GM12892 (cell line): Measurements from ENCODE around the gene CAMK2D.
"Not testable (repeated sequence)": the region's sequence is repeated elsewhere in the genome, so short reads cannot be mapped to it uniquely, and the experiment has no call there.

ENCODE experiments used
- DNase-seq: peaks from one replicate; pipeline ENCODE4 v3.0.0; 2011; ENCODE audit not compliant: insufficient read length
- FAIRE-seq: peaks from 2 replicates; lab custom pipeline; 2011; peaks lifted over from hg19 to GRCh38; lab: Jason Lieb, UNC
- POLR2A ChIP-seq: IDR thresholded peaks from 2 replicates; pipeline ENCODE4 v1.6.1; 2011; ENCODE audit warnings: low read depth, low read length, control low read depth
- POLR2AphosphoS5 ChIP-seq: IDR thresholded peaks from 2 replicates; pipeline ENCODE4 v1.6.1; 2011; ENCODE audit warnings: low read depth, low read length, control low read depth
- TAF1 ChIP-seq: IDR thresholded peaks from 2 replicates; pipeline ENCODE4 v1.6.1; 2011; ENCODE audit warnings: low read depth, mild to moderate bottlenecking, control low read depth, low read length, borderline replicate concordance

CAMK2D gene

GRCh38 chr4:113776679-113777078 lies 15.1 kb upstream of the CAMK2D start:
- TF ChIP-seq TAF1 (no peak), POLR2A (no peak), POLR2AphosphoS5 (no peak)
- no peak for DNase-seq
- no peak for FAIRE-seq

- FAIRE-seq = no peak
- no peak for DNase-seq
- TF ChIP-seq POLR2AphosphoS5 (no peak), POLR2A (no peak), TAF1 (no peak)
Observed at GRCh38 chr4:113776016-113776415, 14.5 kb upstream of the CAMK2D start.

- no peak for DNase-seq
- no peak for FAIRE-seq
- TF ChIP-seq POLR2A (no peak), TAF1 (no peak), POLR2AphosphoS5 (no peak)
Observed at GRCh38 chr4:113773756-113774155, 12.2 kb upstream of the CAMK2D start.

- FAIRE-seq (no peak), DNase-seq (no peak)
- no peak for TF ChIP-seq POLR2A
- no peak for TF ChIP-seq POLR2AphosphoS5
- TF ChIP-seq TAF1 = no peak
Observed at GRCh38 chr4:113773014-113773413, 11.5 kb upstream of the CAMK2D start.

- TF ChIP-seq POLR2A (no peak), TAF1 (no peak), POLR2AphosphoS5 (no peak)
- DNase-seq (no peak), FAIRE-seq (no peak)
Observed at GRCh38 chr4:113772319-113772718, 10.8 kb upstream of the CAMK2D start.

GRCh38 chr4:113769744-113770143 lies 8.2 kb upstream of the CAMK2D start:
- DNase-seq = no peak
- TF ChIP-seq POLR2AphosphoS5 = no peak
- FAIRE-seq = no peak

- DNase-seq (no peak), FAIRE-seq (no peak)
- no peak for TF ChIP-seq POLR2AphosphoS5
- TF ChIP-seq TAF1 = no peak
- no peak for TF ChIP-seq POLR2A
Observed at GRCh38 chr4:113768952-113769351, 7.4 kb upstream of the CAMK2D start.

GRCh38 chr4:113766882-113767281 lies 5.3 kb upstream of the CAMK2D start:
- DNase-seq (no peak), FAIRE-seq (no peak)
- no peak for TF ChIP-seq TAF1
- no peak for TF ChIP-seq POLR2A
- no peak for TF ChIP-seq POLR2AphosphoS5

GRCh38 chr4:113764720-113765264 lies 3.3 kb upstream of the CAMK2D start:
- no peak for DNase-seq
- FAIRE-seq = no peak
- TF ChIP-seq POLR2A (no peak), POLR2AphosphoS5 (no peak), TAF1 (no peak)

GRCh38 chr4:113763923-113764322 lies 2.4 kb upstream of the CAMK2D start:
- not testable (repeated sequence) for FAIRE-seq, DNase-seq

- FAIRE-seq = no peak
- DNase-seq = no peak
- TF ChIP-seq POLR2AphosphoS5 (no peak), TAF1 (no peak), POLR2A (no peak)
Observed at GRCh38 chr4:113763029-113763285, 1.4 kb upstream of the CAMK2D start.

GRCh38 chr4:113762186-113763028 lies 869 bp upstream of the CAMK2D start:
- TF ChIP-seq POLR2A = peak; percentile 89
- TF ChIP-seq TAF1 = peak; percentile 93
- peak; percentile 88 for TF ChIP-seq POLR2AphosphoS5
- peak; percentile 99 for FAIRE-seq
- DNase-seq = peak; percentile 61
